HepG2 (cell line): ENCODE measurements around the gene PRR22. TPM values are rescaled to one million over a fixed set of nuclear protein-coding genes. Genes with fewer than 3 reads are reported as not detected.
A peak's percentile ranks its signal among the peaks of the same experiment; 100 is the strongest.

Source experiments
- CENPBD1 ChIP-seq: sonication (generic); formaldehyde crosslinking; IDR thresholded peaks from 2 replicates; pipeline ENCODE4 v1.8.0; 2022; ENCODE audit warnings: missing genetic modification reagents, low read depth, mild to moderate bottlenecking, borderline replicate concordance
- ELF4 ChIP-seq: sonication (generic); formaldehyde crosslinking; IDR thresholded peaks from 2 replicates; pipeline ENCODE4 v1.5.0; 2020; ENCODE audit warnings: missing genetic modification reagents, mild to moderate bottlenecking, moderate library complexity, borderline replicate concordance
- FIP1L1 ChIP-seq: fragments of 200-400 bp; formaldehyde crosslinking; IDR thresholded peaks from 2 replicates; pipeline ENCODE4 v1.6.1; 2018; ENCODE audit warnings: low read depth, mild to moderate bottlenecking, low read length, moderate library complexity, borderline replicate concordance; ENCODE audit not compliant: insufficient read depth
- FOXA1 ChIP-seq, 2 experiments: fragments of 450-650 bp in 1 of 2; sonication (generic) in 1 of 2; formaldehyde crosslinking in 1 of 2; IDR thresholded peaks; 2 replicates each; pipeline versions ENCODE4 v1.4.0 to v1.6.1; 2016 to 2020; ENCODE audit warnings: missing genetic modification reagents in 1 of 2
- FOXA3 ChIP-seq: IDR thresholded peaks from 2 replicates; pipeline ENCODE4 v1.6.1; 2016; ENCODE audit warnings: missing genetic modification reagents, missing compliant biosample characterization
- FOXJ3 ChIP-seq: sonication (generic); formaldehyde crosslinking; IDR thresholded peaks from 2 replicates; pipeline ENCODE4 v1.4.0; 2020; ENCODE audit warnings: missing genetic modification reagents, mild to moderate bottlenecking, borderline replicate concordance
- GABPB1 ChIP-seq: IDR thresholded peaks from 2 replicates; pipeline ENCODE4 v1.6.1; 2016; ENCODE audit warnings: mild to moderate bottlenecking, missing genetic modification reagents, moderate library complexity, missing compliant biosample characterization
- MAZ ChIP-seq, 2 experiments: sonication (generic) in 1 of 2; formaldehyde crosslinking in 1 of 2; IDR thresholded peaks; 2 replicates each; pipeline versions ENCODE4 v1.5.0 to v1.6.1; 2012 to 2020; ENCODE audit warnings: low read depth in 2 of 2, mild to moderate bottlenecking in 2 of 2, borderline replicate concordance in 1 of 2, improper control_type of control experiment in 1 of 2, low read length in 1 of 2, missing genetic modification reagents in 1 of 2, moderate library complexity in 1 of 2
- NCOA5 ChIP-seq: sonication (generic); formaldehyde crosslinking; IDR thresholded peaks from 2 replicates; pipeline ENCODE4 v1.4.0; 2020; ENCODE audit warnings: missing genetic modification reagents
- NFATC3 ChIP-seq: sonication (generic); formaldehyde crosslinking; IDR thresholded peaks from 2 replicates; pipeline ENCODE4 v1.5.1; 2020; ENCODE audit warnings: mild to moderate bottlenecking, missing genetic modification reagents
- PCBP1 ChIP-seq: fragments of 200-400 bp; formaldehyde crosslinking; IDR thresholded peaks from 2 replicates; pipeline ENCODE4 v1.6.1; 2017; ENCODE audit warnings: mild to moderate bottlenecking, low read depth, low read length, borderline replicate concordance
- SATB2 ChIP-seq: sonication (generic); formaldehyde crosslinking; IDR thresholded peaks from 2 replicates; pipeline ENCODE4 v1.5.0; 2020; ENCODE audit warnings: missing genetic modification reagents
- SMARCE1 ChIP-seq: fragments of 450-650 bp; IDR thresholded peaks from 2 replicates; pipeline ENCODE4 v1.6.1; 2017; ENCODE audit warnings: borderline replicate concordance
- SNAI1 ChIP-seq: sonication (generic); formaldehyde crosslinking; IDR thresholded peaks from 2 replicates; pipeline ENCODE4 v1.5.0; 2020; ENCODE audit warnings: mild to moderate bottlenecking, missing genetic modification reagents, borderline replicate concordance
- TEAD2 ChIP-seq: sonication (generic); formaldehyde crosslinking; IDR thresholded peaks from 2 replicates; pipeline ENCODE4 v1.9.0; 2021; ENCODE audit warnings: missing genetic modification reagents
- TFAP4 ChIP-seq: sonication (generic); IDR thresholded peaks from 2 replicates; pipeline ENCODE4 v1.6.1; 2016; ENCODE audit warnings: low read depth, borderline replicate concordance
- WIZ ChIP-seq: sonication (generic); formaldehyde crosslinking; IDR thresholded peaks from 2 replicates; pipeline ENCODE4 v1.5.1; 2020; ENCODE audit warnings: mild to moderate bottlenecking, missing genetic modification reagents
- ZBTB3 ChIP-seq: sonication (generic); formaldehyde crosslinking; IDR thresholded peaks from 2 replicates; pipeline ENCODE4 v1.4.0; 2020; ENCODE audit warnings: low read depth, mild to moderate bottlenecking, moderate library complexity, missing genetic modification reagents, borderline replicate concordance
- ZNF18 ChIP-seq: sonication (generic); formaldehyde crosslinking; IDR thresholded peaks from 2 replicates; pipeline ENCODE4 v1.8.0; 2022; ENCODE audit warnings: mild to moderate bottlenecking, missing genetic modification reagents; ENCODE audit not compliant: insufficient replicate concordance
- ZNF33A ChIP-seq: sonication (generic); formaldehyde crosslinking; IDR thresholded peaks from 2 replicates; pipeline ENCODE4 v1.5.1; 2020; ENCODE audit warnings: missing genetic modification reagents, mild to moderate bottlenecking, moderate library complexity, borderline replicate concordance
- ZNF367 ChIP-seq: sonication (generic); formaldehyde crosslinking; IDR thresholded peaks from 2 replicates; pipeline ENCODE4 v1.4.0; 2020; ENCODE audit warnings: missing genetic modification reagents, borderline replicate concordance
- ZNF460 ChIP-seq: sonication (generic); formaldehyde crosslinking; IDR thresholded peaks from 2 replicates; pipeline ENCODE4 v1.5.1; 2020; ENCODE audit warnings: missing genetic modification reagents, mild to moderate bottlenecking, borderline replicate concordance
- ZNF512 ChIP-seq: sonication (generic); formaldehyde crosslinking; IDR thresholded peaks from 2 replicates; pipeline ENCODE4 v1.4.0; 2020; ENCODE audit warnings: mild to moderate bottlenecking, missing genetic modification reagents
- ZNF556 ChIP-seq: sonication (generic); formaldehyde crosslinking; IDR thresholded peaks from 2 replicates; pipeline ENCODE4 v1.4.0; 2020; ENCODE audit warnings: mild to moderate bottlenecking, missing genetic modification reagents, borderline replicate concordance
- polyA plus RNA-seq, 8 experiments: library from polyadenylated mRNA; depleted of rRNA in 3 of 8; stranded (reverse) in 7 of 8; unstranded in 1 of 8; fragments of >200 nt; fragmentation: Illumina TruSeq in 4 of 8; extraction: Trizol in 4 of 8; gene quantifications; 2 replicates each; pipeline versions ENCODE4 v1.2.1 to v1.2.3, GENCODE V29; 2011 to 2016; ENCODE audit warnings: low read depth in 4 of 8, missing spikeins in 1 of 8, mixed read lengths in 1 of 8; ENCODE audit not compliant: insufficient read depth in 1 of 8
- total RNA-seq, 5 experiments: library from RNA; depleted of rRNA; stranded (reverse); fragments of >200 nt; fragmentation: Illumina TruSeq; extraction: Trizol; gene quantifications; 2 replicates each; pipeline ENCODE4 v1.2.3, GENCODE V29; 2016; ENCODE audit warnings: low read depth in 1 of 5

PRR22 gene
- total and polyA plus RNA-seq, 2 of the 13 experiments (the other 11 are each of a cell fraction or from before 2014, with no cell fraction given), result 0.84 to 2.3 TPM

GRCh38 chr19:5827891-5828660 lies 43.5 kb upstream of the PRR22 start (continued):
- no peak for TF ChIP-seq ZNF512 (CRISPR knock-in tag)
- TF ChIP-seq TFAP4, result peak; percentile 7; the same call in 1 of the 2 replicates
- TF ChIP-seq FOXJ3 (CRISPR knock-in tag), result no peak
- TF ChIP-seq NFATC3 (CRISPR knock-in tag), result peak; percentile 95
- peak; percentile 79 for TF ChIP-seq GABPB1 (CRISPR knock-in tag)
- no peak for TF ChIP-seq ZNF33A
- peak; percentile 78 for TF ChIP-seq ZNF18 (CRISPR knock-in tag)
- no peak for TF ChIP-seq SMARCE1
- no peak for TF ChIP-seq SNAI1 (CRISPR knock-in tag)
- 0 out of 2 replicates have a peak, but pooled peaks have one; percentile 73 for TF ChIP-seq PCBP1
- TF ChIP-seq ZNF367 (CRISPR knock-in tag), result no peak
- peak; percentile 64 for TF ChIP-seq FOXA3
- no peak for TF ChIP-seq ELF4 (CRISPR knock-in tag)
- TF ChIP-seq ZNF556 (CRISPR knock-in tag), result peak; percentile 52; the same call in 1 of the 2 replicates
- TF ChIP-seq CENPBD1 (CRISPR knock-in tag), result no peak; the same call in 1 of the 2 replicates
- TF ChIP-seq FIP1L1, result 0 out of 2 replicates have a peak, but pooled peaks have one; percentile 75
- no peak for TF ChIP-seq TEAD2 (CRISPR knock-in tag)
- peak; percentile 19; the same call in 1 of the 2 replicates for TF ChIP-seq SATB2 (CRISPR knock-in tag)
- TF ChIP-seq ZNF460 (CRISPR knock-in tag), result no peak; the same call in 1 of the 2 replicates
- no peak; the same call in 1 of the 2 replicates for TF ChIP-seq NCOA5 (CRISPR knock-in tag)
- TF ChIP-seq WIZ, result peak; percentile 69; the same call in 1 of the 2 replicates
- TF ChIP-seq FOXA1 (IDR thresholded peaks at IDR 0.05), result no peak
- TF ChIP-seq FOXA1 (CRISPR knock-in tag; IDR thresholded peaks at IDR 0.05), result peak; percentile 79
- peak; percentile 56; the same call in 1 of the 2 replicates for TF ChIP-seq ZBTB3 (CRISPR knock-in tag)
- TF ChIP-seq MAZ (IDR thresholded peaks at IDR 0.05; ENCODE audit: borderline replicate concordance, low read depth, low read length), result peak; percentile 46; the same call in 1 of the 2 replicates
- TF ChIP-seq MAZ (CRISPR knock-in tag; IDR thresholded peaks at IDR 0.05; ENCODE audit: low read depth), result peak; percentile 93
